ENCODE measurements around the gene FOXO4. TPM values are rescaled to one million over a fixed set of nuclear protein-coding genes. Genes with fewer than 3 reads are reported as not detected.

The FOXO4 gene
- total and polyA plus RNA-seq, 8 donors: 7.5 to 20.0 (median 12.5) TPM

DNA sequence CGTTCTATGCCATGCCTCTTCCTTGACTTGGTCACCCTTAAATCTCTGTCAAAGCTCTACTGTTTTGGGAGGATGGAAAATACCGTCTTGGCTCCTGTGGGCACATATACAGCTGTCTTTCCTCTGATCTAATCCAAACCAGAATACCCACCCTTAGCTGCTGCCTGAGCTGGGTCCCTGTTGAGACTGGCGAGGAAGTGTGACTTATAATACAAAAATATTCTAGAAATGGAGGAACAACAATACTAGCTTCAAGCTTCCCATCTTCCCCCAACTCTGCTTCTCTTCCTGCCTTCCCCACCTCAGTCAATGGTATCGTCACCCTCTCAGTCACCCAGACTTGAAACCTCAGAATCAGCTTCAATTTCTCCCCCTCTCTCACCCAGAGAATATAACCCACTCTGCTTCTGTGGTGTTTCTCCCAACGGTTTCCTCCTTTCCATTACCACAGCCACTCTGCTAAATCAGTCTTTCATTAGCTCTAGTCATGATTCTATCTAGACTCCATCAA, 16.3 kb downstream of the FOXO4 start:
- TF ChIP-seq, protein P1, sequence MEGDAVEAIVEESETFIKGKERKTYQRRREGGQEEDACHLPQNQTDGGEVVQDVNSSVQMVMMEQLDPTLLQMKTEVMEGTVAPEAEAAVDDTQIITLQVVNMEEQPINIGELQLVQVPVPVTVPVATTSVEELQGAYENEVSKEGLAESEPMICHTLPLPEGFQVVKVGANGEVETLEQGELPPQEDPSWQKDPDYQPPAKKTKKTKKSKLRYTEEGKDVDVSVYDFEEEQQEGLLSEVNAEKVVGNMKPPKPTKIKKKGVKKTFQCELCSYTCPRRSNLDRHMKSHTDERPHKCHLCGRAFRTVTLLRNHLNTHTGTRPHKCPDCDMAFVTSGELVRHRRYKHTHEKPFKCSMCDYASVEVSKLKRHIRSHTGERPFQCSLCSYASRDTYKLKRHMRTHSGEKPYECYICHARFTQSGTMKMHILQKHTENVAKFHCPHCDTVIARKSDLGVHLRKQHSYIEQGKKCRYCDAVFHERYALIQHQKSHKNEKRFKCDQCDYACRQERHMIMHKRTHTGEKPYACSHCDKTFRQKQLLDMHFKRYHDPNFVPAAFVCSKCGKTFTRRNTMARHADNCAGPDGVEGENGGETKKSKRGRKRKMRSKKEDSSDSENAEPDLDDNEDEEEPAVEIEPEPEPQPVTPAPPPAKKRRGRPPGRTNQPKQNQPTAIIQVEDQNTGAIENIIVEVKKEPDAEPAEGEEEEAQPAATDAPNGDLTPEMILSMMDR (IDR thresholded peaks at IDR 0.05): no peak
- H3K27me3 ChIP-seq: peaks cover 0 to 5% (median 0%) of the 10 kb centered on the region in 4 donors
- H3K4me3 ChIP-seq: no peak overlapping the region
- no peaks in the 10 kb centered on the region for H3K4me1 ChIP-seq
- FAIRE-seq (no peak), DNase-seq (no peak), ATAC-seq (no peak)
- H3K27ac ChIP-seq: no peak overlapping the region
- intact Hi-C loops (cut with DNase I): no loop called here
- H3K9me3 ChIP-seq: no peaks in the 10 kb centered on the region
- WGBS, 2 donors: 55 to 60% methylated on average over 5 of the region's 5 CpGs
- no peaks in the 10 kb centered on the region for H3K36me3 ChIP-seq

DNA sequence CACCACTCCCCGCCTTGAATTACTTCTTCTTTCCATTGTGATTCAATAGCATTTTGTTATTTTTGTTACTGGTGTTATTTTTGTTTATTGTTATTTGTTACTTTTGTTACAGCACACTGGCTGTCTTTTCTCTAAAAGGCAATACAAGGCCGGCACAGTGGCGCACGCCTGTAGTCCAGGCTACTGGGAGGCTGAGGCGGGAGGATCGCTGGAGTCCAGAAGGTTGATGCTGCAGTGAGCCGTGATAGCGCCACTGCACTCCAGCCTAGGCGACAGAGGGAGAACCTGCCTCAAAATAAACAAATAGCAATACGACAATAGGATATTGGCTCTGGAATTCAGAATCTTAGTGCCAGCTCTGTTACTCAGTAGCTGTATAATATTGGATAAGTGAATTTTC, 21.7 kb downstream of the FOXO4 start:
- FAIRE-seq (no peak), ATAC-seq (no peak)
- intact Hi-C loops (cut with DNase I): no loop called here

DNA sequence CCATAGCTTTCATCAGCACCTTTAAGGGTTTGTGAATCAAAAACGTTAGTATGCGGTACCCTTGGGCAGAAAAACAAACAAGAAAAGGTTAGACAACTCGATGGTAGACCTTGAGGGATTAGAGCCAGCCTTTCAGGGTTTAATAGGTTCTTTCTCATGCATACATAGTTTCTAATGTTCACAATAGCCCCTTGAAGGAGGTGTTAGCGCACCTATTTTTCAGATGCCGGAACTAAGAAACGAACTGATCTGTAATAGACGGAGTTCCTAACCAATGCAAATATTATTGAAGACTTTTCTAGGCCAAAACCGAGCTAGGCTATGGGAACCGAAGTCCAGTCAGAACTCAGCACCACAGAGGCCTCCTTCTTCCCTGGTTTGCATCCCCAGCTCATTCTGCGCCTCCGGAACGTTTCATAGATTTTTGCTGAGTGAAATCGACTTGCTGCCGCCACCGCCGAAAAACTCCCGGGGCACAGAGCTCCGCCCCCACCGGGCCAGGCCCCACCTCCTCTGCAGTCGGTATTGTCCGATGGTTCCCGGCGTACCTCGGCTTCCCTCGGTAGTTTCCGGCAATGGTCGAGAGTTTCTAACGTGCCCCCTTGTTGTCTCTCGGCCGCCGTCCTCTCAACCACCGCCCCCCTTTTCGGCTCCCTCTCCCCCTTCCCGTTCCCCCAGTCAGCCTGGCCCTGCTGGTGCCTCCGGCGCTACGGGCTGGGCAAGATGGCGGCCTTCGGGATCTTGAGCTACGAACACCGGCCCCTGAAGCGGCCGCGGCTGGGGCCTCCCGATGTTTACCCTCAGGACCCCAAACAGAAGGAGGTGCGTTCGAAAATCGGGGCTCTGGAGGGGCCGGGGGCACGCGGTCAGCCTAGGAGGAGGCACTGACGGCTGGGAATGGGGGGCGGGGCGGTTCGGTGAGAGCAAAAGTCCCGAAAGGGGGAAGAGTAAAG, 22.7 kb downstream of the FOXO4 start, which contains the start of gene MED12:
TSS of gene MED12 (plus strand) at position 565 of the 953 bp plus-strand sequence. CDS start at position 724, 159 bp downstream.
- peak; percentile 71 to 89 (median 78) for DNase-seq
- Histone ChIP-seq H3K4me1 (no peaks in the 10 kb centered on the region), H3K36me3 (peaks cover 0 to 9% (median 0%) of the 10 kb centered on the region in 3 donors), H3K4me3 (peak within 1 kb of the TSS; percentile 21 to 46 (median 34)), H3K27ac (peak within 1 kb of the TSS in 3 of 4 donors; percentile 39 to 67 (median 50)), H3K9me3 (no peaks in the 10 kb centered on the region), H3K27me3 (peaks cover 0 to 4% (median 0%) of the 10 kb centered on the region in 4 donors)
- intact Hi-C loops (cut with DNase I): no loop called here
- WGBS, 2 donors: 1 to 27% methylated on average over 52 to 56 of the region's 56 CpGs
- peak; percentile 94 to 99 (median 98) for ATAC-seq
- no peak for FAIRE-seq
- TF ChIP-seq, protein P1 (IDR thresholded peaks at IDR 0.05): no peak

More for the DNA sequence above, 21.7 kb downstream of the FOXO4 start:
- Histone ChIP-seq H3K4me1 (no peaks in the 10 kb centered on the region), H3K4me3 (no peak overlapping the region), H3K27ac (no peak overlapping the region), H3K36me3 (peaks cover 0 to 3% (median 0%) of the 10 kb centered on the region in 3 donors), H3K27me3 (peaks cover 0 to 5% (median 0%) of the 10 kb centered on the region in 4 donors), H3K9me3 (no peaks in the 10 kb centered on the region)
- WGBS, 2 donors: 68 to 73% methylated on average over 10 of the region's 10 CpGs
- TF ChIP-seq, protein P1 (IDR thresholded peaks at IDR 0.05): no peak
- no peak for DNase-seq

DNA sequence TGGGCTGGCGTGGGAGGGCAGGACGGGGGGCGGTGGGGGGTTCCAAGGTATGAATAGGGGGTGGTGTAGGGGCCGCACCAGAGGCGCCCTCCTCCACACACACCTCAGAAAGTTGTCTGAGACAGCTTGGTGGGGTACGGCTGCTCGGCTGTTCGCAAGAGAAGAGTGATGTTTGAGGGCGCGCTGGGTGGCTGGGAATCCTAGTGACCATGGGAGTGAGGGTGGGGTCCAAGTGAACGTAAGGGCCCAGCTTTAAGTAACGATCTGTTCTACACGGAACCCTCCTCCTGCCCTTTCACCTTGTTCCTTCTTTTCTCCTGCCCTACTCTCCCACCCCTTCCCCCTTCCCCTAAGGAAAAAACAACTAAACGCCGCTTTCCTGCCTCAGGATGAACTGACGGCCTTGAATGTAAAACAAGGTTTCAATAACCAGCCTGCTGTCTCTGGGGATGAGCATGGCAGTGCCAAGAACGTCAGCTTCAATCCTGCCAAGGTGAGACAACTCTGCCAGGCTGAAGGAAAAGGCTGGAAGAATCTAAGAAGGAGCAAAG, 23.4 kb downstream of the FOXO4 start:
- H3K27ac ChIP-seq: peak overlapping the region in 2 of 4 donors; percentile 50 to 67
- DNase-seq (no peak), FAIRE-seq (no peak), ATAC-seq (peak; percentile 21 to 53 (median 41))
- H3K4me1 ChIP-seq: no peaks in the 10 kb centered on the region
- peak overlapping the region; percentile 21 to 46 (median 34) for H3K4me3 ChIP-seq
- TF ChIP-seq, protein P1 (IDR thresholded peaks at IDR 0.05): no peak
- no peaks in the 10 kb centered on the region for H3K9me3 ChIP-seq
- no peaks in the 10 kb centered on the region for H3K27me3 ChIP-seq
- intact Hi-C loops (cut with DNase I): no loop called here
- peaks cover 0 to 9% (median 0%) of the 10 kb centered on the region in 3 donors for H3K36me3 ChIP-seq
- 2 to 25% methylated on average over 15 to 17 of the region's 17 CpGs for WGBS, 2 donors
